Kidney (tissue), 14 donors: ENCODE results near the gene NBAS. TPM values are rescaled to one million over a fixed set of nuclear protein-coding genes. Genes with fewer than 3 reads are reported as not detected.

Experiments
- DNase-seq, 5 donors: peaks; one replicate each; pipeline ENCODE4 v3.0.0-alpha.2; 2013 to 2020
- FAIRE-seq: peaks from 2 replicates; lab custom pipeline; 2012; peaks lifted over from hg19 to GRCh38; lab: Jason Lieb, UNC
- H3K27ac ChIP-seq, 2 donors: one replicate each; pipeline ENCODE4 v1.7.0; 2013; ENCODE audit warnings: low read depth in 2 of 2, low read length in 2 of 2, inconsistent platforms in 1 of 2
- H3K27me3 ChIP-seq: one replicate; pipeline ENCODE4 v1.7.1; 2013; ENCODE audit warnings: low read length, inconsistent platforms; ENCODE audit not compliant: control insufficient read depth, insufficient read depth
- H3K36me3 ChIP-seq, 3 donors: one replicate each; pipeline versions ENCODE4 v1.7.0 to v1.7.1; 2013; ENCODE audit warnings: low read length in 3 of 3, control low read depth in 1 of 3, inconsistent platforms in 1 of 3; ENCODE audit not compliant: insufficient read depth in 3 of 3, control insufficient read depth in 2 of 3
- H3K4me1 ChIP-seq, 3 donors: one replicate each; pipeline versions ENCODE4 v1.7.0 to v1.7.1; 2013; ENCODE audit warnings: low read length in 3 of 3, inconsistent platforms in 1 of 3, low read depth in 1 of 3; ENCODE audit not compliant: control insufficient read depth in 2 of 3, insufficient read depth in 2 of 3
- H3K4me3 ChIP-seq, 3 donors: one replicate each; pipeline versions ENCODE4 v1.7.0 to v1.8.1; 2013; ENCODE audit warnings: low read length in 3 of 3, control low read depth in 1 of 3, inconsistent platforms in 1 of 3
- H3K9ac ChIP-seq, 3 donors: one replicate each; pipeline versions ENCODE4 v1.7.0 to v1.7.1; 2013; ENCODE audit warnings: low read length in 3 of 3, control low read depth in 1 of 3, inconsistent platforms in 1 of 3
- H3K9me3 ChIP-seq, 3 donors: one replicate each; pipeline versions ENCODE4 v1.7.0 to v1.7.1; 2013; ENCODE audit warnings: low read length in 3 of 3, control low read depth in 1 of 3, inconsistent platforms in 1 of 3; ENCODE audit not compliant: control insufficient read depth in 2 of 3, insufficient read depth in 1 of 3
- CTCF ChIP-seq: IDR thresholded peaks from 3 replicates; pipeline ENCODE4 v1.5.1; 2012; ENCODE audit warnings: mild to moderate bottlenecking, moderate library complexity, borderline replicate concordance; ENCODE audit not compliant: insufficient read depth; ENCODE audit errors: extremely low read depth
- intact Hi-C: fragments of 100-400 bp; cut with DNase I; formaldehyde crosslinking; loops from one replicate; pipeline ENCODE4 v1.11.1; 2022
- polyA plus RNA-seq: library from polyadenylated mRNA; stranded (reverse); fragments of 350-450 nt; fragmentation: Illumina TruSeq; extraction: RNeasy Lipid Tissue Mini Kit (QIAGEN cat#74804); gene quantifications from one replicate; pipeline ENCODE4 v1.2.3, GENCODE V29; 2014; ENCODE audit warnings: low read depth, low replicate concordance; ENCODE audit not compliant: insufficient read depth
- total RNA-seq: library from RNA; stranded (reverse); fragmentation: NEBNext Ultra II Directional; extraction: Animal tissue kit (Norgen Biotek cat#: 25700); gene quantifications from one replicate; pipeline ENCODE4 v1.2.1, GENCODE V29; 2021
- donor health status: control.
- donor health status: control.
- donor health status: control.
- donor health status: control.
- donor health status: control.
- donor health status: DM: yes; HTN: yes; CAD: no.
- donor health status: Normal renal cell carcinoma (clear cell type).

Gene NBAS
- total and polyA plus RNA-seq, 2 donors from 2014 or later: 40.8 to 44.2 TPM

- H3K27ac ChIP-seq: no peak overlapping the region
- no peak overlapping the region for H3K9ac ChIP-seq
- no peaks in the 10 kb centered on the region for H3K4me1 ChIP-seq
- FAIRE-seq: no peak
- DNase-seq: no peak
- H3K36me3 ChIP-seq: peaks cover 0 to 11% (median 5%) of the 10 kb centered on the region in 3 donors
- no peaks in the 10 kb centered on the region for H3K27me3 ChIP-seq
- no peak for TF ChIP-seq CTCF
- H3K9me3 ChIP-seq: no peaks in the 10 kb centered on the region
- intact Hi-C loops: no loop called here
- H3K4me3 ChIP-seq: no peak overlapping the region
These were observed 189.1 kb downstream of the NBAS start for GRCh38 chr2:15372019-15372418.

GRCh38 chr2:15369129-15369528, 192.0 kb downstream of the NBAS start:
- no peaks in the 10 kb centered on the region for H3K27me3 ChIP-seq
- intact Hi-C loops: no loop called here
- H3K27ac ChIP-seq: no peak overlapping the region
- no peaks in the 10 kb centered on the region for H3K4me1 ChIP-seq
- FAIRE-seq (no peak), DNase-seq (no peak)
- H3K9ac ChIP-seq: no peak overlapping the region
- H3K36me3 ChIP-seq: peaks cover 0 to 7% (median 3%) of the 10 kb centered on the region in 3 donors
- no peak overlapping the region for H3K4me3 ChIP-seq
- no peak for TF ChIP-seq CTCF
- H3K9me3 ChIP-seq: no peaks in the 10 kb centered on the region

- FAIRE-seq: no peak
- no peak overlapping the region for H3K4me3 ChIP-seq
- no peaks in the 10 kb centered on the region for H3K36me3 ChIP-seq
- intact Hi-C loops: no loop called here
- no peak for DNase-seq
- H3K9me3 ChIP-seq: no peaks in the 10 kb centered on the region
- TF ChIP-seq CTCF: no peak
- H3K27ac ChIP-seq: no peak overlapping the region
- no peaks in the 10 kb centered on the region for H3K27me3 ChIP-seq
- H3K9ac ChIP-seq: no peak overlapping the region
- no peaks in the 10 kb centered on the region for H3K4me1 ChIP-seq
These were observed 193.4 kb downstream of the NBAS start for GRCh38 chr2:15367715-15368114.

GRCh38 chr2:15367205-15367604, 193.9 kb downstream of the NBAS start:
- DNase-seq: no peak
- H3K9ac ChIP-seq: no peak overlapping the region
- no peaks in the 10 kb centered on the region for H3K4me1 ChIP-seq
- no peak overlapping the region for H3K4me3 ChIP-seq
- FAIRE-seq: no peak
- intact Hi-C loops: no loop called here
- H3K36me3 ChIP-seq: no peaks in the 10 kb centered on the region
- H3K27ac ChIP-seq: no peak overlapping the region
- H3K27me3 ChIP-seq: no peaks in the 10 kb centered on the region
- no peak for TF ChIP-seq CTCF
- H3K9me3 ChIP-seq: no peaks in the 10 kb centered on the region
